ENCODE data around the gene NHERF2. TPM values are rescaled to one million over a fixed set of nuclear protein-coding genes. Genes with fewer than 3 reads are reported as not detected.

The NHERF2 gene
- 1 to 10 TPM; 2.8 to 3.2 TPM for total RNA-seq

DNA sequence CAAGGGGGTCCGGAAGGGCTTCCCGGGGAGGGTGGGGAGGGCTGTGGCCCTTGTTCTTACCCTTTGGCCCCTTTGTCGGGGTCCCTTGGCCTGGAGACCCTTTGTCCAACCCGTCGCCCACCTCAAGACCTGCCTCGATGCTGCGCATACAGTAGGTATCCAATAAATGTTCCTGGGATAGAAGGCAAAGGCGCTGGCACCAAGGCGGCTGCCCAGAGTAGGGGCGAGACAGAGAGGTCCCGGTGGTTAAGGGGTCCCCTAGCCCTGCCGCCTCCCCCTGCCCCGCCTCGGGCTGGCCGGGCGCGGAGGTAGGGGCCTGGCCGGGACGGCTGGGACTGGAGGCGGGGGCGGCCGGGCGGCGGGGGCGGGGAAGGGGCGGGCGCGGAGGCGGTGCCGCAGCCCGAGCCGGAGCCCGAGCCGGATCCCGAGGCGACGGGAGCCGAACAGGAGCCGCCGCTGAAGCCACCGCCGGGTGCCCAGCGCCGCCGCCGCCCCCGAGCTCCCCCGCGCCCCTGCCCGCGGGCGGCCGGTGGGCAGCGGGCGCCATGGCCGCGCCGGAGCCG is at the start of gene NHERF2:
NHERF2 (plus strand) TSS at position 442 of the 563 bp plus-strand sequence; CDS start at position 546, 104 bp downstream.

DNA sequence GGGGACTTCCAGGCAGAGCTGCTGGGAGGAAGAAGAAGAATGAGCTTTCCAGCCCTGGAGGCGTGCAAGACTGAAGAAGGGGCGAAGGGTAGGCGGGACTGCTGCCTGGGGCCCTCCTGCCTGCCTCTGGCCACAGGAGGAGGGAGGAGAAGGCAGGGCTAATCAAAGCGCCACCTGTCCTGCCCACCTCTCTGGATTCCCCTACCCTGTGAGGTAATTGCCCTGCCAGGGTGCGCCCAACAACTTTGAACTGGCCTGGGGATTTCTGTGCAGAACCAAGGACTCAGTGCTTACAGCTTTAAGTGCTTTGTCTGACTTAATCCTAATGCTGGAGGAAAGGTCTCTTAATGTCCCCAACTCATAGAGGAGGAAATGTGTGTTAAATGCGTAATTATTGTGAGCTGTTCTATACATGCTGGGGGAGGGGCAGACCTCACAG is 45.3 kb upstream of the NHERF2 start, which contains the start of gene NOXO1:
NOXO1 (minus strand) TSS at position 72 of the 439 bp plus-strand sequence. CDS start 290 bp downstream, outside the sequence.

DNA sequence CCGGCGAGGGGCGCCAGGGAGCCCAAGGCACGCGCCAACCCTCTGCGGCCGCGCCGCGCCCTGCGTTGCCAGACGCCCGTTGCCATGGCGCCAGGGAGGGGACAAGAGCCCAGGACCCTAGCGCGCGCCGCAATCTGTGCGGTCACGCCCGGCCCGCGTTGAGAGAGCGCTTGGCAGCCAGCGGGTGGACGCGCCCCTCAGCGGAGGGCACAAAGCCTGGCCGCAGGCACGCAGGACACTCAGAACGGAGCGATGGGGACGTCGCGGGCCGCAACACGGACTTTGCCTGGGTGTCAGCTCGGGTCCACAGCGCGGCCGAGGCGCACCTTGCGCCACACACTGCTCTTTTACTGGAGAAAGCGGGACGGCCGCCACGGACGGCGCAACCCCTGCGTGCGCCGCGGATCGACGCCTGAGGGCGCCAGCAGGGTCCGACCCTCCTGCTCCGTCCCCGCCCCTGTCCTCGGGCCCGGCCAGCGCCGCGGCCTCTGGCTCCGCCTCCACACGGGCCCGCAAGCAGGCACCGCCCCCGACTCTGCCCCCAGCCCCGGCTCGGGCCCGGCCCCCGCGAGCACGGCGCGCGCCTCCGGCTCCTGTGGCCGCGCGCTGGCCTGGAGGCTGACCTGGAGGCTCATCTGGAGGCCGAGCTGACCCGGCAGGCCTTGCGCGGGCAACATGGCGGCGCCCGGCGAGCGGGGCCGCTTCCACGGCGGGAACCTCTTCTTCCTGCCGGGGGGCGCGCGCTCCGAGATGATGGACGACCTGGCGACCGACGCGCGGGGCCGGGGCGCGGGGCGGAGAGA is 43.0 kb upstream of the NHERF2 start, which contains the start of gene GFER:
GFER (plus strand) TSS at position 650 of the 803 bp plus-strand sequence; CDS start at position 676, 26 bp downstream.

DNA sequence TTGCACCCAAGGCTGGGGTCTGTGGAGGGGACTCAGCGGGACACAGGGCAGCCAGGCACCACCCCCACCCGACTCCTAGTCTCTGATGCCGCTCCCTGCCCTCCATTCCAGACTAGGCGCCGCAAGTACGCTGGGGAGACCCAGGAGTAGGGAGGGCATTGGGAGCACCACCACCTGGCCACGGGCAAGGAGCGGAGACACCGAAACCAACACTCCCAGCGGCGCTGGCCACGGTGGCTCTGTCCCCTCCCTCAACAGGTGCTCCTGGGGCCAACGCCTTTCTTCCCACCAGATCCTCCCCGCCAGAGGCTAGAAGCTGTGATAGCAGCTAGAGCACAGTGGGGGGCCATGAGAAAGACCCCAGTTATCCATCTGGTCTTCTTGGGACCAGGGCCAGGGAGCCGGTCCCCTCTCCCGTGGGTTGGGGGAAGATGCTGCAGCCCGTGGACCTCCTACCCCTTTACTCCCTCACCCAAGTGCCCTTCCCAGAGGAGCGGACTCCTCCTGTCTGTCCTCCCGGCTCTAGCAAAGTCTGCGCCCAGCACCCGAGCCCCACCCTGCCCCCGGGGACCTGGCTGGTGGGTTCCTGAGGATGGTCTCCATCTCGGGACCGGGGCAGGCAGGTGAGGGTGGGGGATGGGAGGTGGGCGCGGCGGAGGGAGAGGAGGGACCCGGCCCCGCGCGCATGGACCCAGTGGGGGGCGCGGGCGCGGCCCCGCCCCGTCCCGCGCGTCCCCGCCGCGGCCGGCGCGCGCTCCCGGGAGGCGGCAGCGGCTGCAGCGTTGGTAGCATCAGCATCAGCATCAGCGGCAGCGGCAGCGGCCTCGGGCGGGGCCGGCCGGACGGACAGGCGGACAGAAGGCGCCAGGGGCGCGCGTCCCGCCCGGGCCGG is 37.2 kb upstream of the NHERF2 start, which contains the start of gene SYNGR3:
SYNGR3 (plus strand) TSS at position 762 of the 892 bp plus-strand sequence. CDS start 133 bp downstream, outside the sequence.

DNA sequence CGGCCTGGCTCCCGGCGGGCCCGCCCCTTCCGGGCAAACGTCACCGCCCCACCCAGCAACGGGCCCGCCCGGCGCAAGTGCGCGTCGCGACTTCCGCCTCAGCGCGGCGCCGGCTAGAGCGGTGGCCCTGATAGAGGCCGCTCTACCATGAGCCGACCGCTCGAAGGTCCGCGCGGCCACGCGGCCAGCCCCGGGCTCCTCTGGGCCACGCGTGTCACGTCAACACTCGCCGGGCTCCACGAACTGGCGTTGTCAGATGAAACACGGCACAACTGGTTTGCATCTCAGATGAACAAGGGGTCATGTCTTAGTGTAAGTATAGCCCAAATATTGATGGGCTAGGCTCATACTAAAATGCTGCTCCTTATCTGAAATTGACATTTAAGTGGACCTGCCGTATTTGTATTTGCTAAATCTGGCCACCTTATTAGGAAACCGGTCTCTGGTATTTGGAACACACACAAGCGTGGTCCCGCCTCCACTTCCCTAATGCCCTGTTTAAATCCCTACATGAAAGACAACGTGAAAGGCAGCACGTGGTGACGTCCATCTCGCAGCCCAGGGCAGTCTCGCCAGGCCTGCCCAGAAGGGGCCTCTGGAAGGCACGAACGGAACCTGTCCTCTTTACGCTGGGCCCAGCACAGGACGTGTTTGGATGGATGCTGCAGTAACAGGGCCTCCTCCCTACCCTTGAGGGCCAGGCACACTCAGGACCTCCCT is 16.8 kb upstream of the NHERF2 start, which contains the start of gene ZNF598:
ZNF598 (minus strand) TSS at position 31 of the 720 bp plus-strand sequence.

DNA sequence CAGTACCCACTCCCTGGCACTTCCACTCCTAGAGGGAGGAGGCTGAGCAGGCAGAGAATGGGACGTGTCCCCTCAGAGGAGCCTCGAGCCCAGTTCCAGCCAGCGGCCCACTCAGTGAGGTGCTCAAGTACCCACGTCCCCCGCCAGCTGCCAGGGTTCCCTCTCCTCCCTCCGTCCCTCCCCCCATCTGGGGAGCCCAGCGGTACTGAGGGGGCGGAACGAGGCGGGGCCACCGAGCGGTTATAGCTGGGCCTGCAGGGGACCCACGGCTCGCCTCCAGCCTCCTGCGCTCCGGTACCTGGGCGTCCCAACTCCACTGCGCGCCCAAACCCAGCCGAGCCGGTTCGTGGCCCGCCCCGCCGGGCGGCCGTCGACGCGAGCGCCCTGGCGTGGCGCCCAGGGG is 7.2 kb upstream of the NHERF2 start, which contains the start of gene NPW:
NPW (plus strand) TSS at position 268 of the 403 bp plus-strand sequence.

DNA sequence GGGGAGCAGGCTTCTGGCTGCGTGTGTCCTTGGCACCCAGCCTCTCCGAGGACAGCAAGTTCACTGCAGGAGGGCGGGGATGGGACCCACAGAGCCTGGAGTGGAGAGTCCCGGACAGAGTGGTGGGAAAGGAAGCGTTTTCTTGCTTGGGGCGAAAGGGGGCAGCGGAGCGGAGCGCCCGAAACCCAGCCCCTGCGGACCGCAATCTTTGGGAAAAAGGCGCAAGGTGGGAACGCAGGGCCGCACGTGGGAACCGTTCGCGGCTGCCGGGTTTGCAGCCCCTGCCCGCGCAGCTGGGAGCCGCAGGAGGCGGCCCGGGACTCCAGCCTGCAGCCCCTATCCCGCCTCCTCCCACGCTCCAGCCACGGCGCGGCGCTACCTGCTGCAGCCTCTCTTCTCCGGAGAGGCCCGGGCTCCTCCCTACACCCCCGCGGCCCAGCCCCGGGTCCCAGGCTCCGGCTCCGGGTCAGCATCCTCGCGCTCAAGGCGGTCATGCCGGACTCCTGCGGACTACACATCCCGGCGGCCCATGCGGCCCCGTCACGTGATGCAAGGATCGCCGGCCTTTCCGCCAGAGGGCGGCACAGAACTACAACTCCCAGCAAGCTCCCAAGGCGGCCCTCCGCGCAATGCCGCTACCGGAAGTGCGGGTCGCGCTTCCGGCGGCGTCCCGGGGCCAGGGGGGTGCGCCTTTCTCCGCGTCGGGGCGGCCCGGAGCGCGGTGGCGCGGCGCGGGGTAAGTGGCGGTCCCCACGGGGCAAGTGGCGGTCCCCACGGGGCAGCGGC is 20.8 kb downstream of the NHERF2 start, which contains the start of the genes NTHL1 and TSC2:
NTHL1 (minus strand) TSS at position 505 of the 786 bp plus-strand sequence; CDS start at position 494, 11 bp downstream.
TSC2 (plus strand) TSS at position 656 of the 786 bp plus-strand sequence. CDS start 631 bp downstream, outside the sequence.

Other genes with a start within 250 kb of the NHERF2 start
- gene SPSB3, start 244.3 kb upstream of the NHERF2 start, total RNA-seq: 10 to 100 TPM; 53.5 to 53.7 TPM
- gene NUBP2, start 243.9 kb upstream of the NHERF2 start, total RNA-seq: 10 to 100 TPM; 45.7 to 47.8 TPM
- gene IGFALS, start 233.2 kb upstream of the NHERF2 start, total RNA-seq: under 1 TPM in 1 of 2 experiments, not detected in 1; 0.15 TPM
- gene HAGH, start 200.1 kb upstream of the NHERF2 start, total RNA-seq: 10 to 100 TPM; 41.0 to 44.3 TPM
- 10 to 100 TPM; 11.3 to 11.5 TPM for gene FAHD1, start 199.7 kb upstream of the NHERF2 start, total RNA-seq
- not detected for gene MEIOB, start 154.7 kb upstream of the NHERF2 start, total RNA-seq
- not detected for gene HS3ST6, start 108.5 kb upstream of the NHERF2 start, total RNA-seq
- 10 to 100 TPM; 13.7 to 13.8 TPM for gene MSRB1, start 83.7 kb upstream of the NHERF2 start, total RNA-seq
- gene RPL3L, start 72.2 kb upstream of the NHERF2 start, total RNA-seq: not detected
- 100 to 1,000 TPM; 110 to 120 TPM for gene NDUFB10, start 67.4 kb upstream of the NHERF2 start, total RNA-seq
- 1,000 to 10,000 TPM; 3,275 to 3,410 TPM for gene RPS2, start 62.1 kb upstream of the NHERF2 start, total RNA-seq
- not detected for gene RNF151, start 60.0 kb upstream of the NHERF2 start, total RNA-seq
- gene TBL3, start 54.8 kb upstream of the NHERF2 start, total RNA-seq: 10 to 100 TPM; 24.4 to 27.4 TPM
- gene NOXO1, start 45.4 kb upstream of the NHERF2 start, total RNA-seq: under 1 TPM; 0.40 to 0.77 TPM
- gene GFER, start 42.7 kb upstream of the NHERF2 start, total RNA-seq: 10 to 100 TPM; 26.6 to 27.3 TPM
- 1 to 10 TPM; 2.2 to 2.8 TPM for gene SYNGR3, start 36.9 kb upstream of the NHERF2 start, total RNA-seq
- 10 to 100 TPM; 51.5 to 52.2 TPM for gene ZNF598, start 17.1 kb upstream of the NHERF2 start, total RNA-seq
- under 1 TPM; 0.24 to 0.48 TPM for gene NPW, start 7.1 kb upstream of the NHERF2 start, total RNA-seq
- gene NTHL1, start 20.9 kb downstream of the NHERF2 start, total RNA-seq: 10 to 100 TPM; 21.4 to 21.8 TPM
- 100 to 1,000 TPM; 106 to 109 TPM for gene TSC2, start 21.1 kb downstream of the NHERF2 start, total RNA-seq
- 10 to 100 TPM; 66.5 to 78.0 TPM for gene PKD1, start 109.0 kb downstream of the NHERF2 start, total RNA-seq
- gene RAB26, start 121.7 kb downstream of the NHERF2 start, total RNA-seq: under 1 TPM in 1 of 2 experiments, not detected in 1; 0.15 TPM
- gene TRAF7, start 128.9 kb downstream of the NHERF2 start, total RNA-seq: 10 to 100 TPM; 57.4 to 58.9 TPM
- gene CASKIN1, start 169.7 kb downstream of the NHERF2 start, total RNA-seq: under 1 TPM; 0.28 to 0.39 TPM
- gene MLST8, start 178.6 kb downstream of the NHERF2 start, total RNA-seq: 10 to 100 TPM; 30.6 to 34.2 TPM
- gene BRICD5, start 184.0 kb downstream of the NHERF2 start, total RNA-seq: 10 to 100 TPM; 11.9 to 12.7 TPM
- gene PGP, start 187.9 kb downstream of the NHERF2 start, total RNA-seq: 10 to 100 TPM; 17.4 to 17.5 TPM
- 10 to 100 TPM; 30.1 to 31.5 TPM for gene E4F1, start 196.7 kb downstream of the NHERF2 start, total RNA-seq
- gene DNASE1L2, start 209.5 kb downstream of the NHERF2 start, total RNA-seq: 1 to 10 TPM; 2.6 to 2.8 TPM
- gene ECI1, start 224.7 kb downstream of the NHERF2 start, total RNA-seq: 10 to 100 TPM; 30.7 to 35.4 TPM
- 100 to 1,000 TPM; 185 to 190 TPM for gene RNPS1, start 241.2 kb downstream of the NHERF2 start, total RNA-seq